ENCODE measurements around the gene HNF4A. TPM values are rescaled to one million over a fixed set of nuclear protein-coding genes. Genes with fewer than 3 reads are reported as not detected.
"Not testable (repeated sequence)": the region's sequence is repeated elsewhere in the genome, so short reads cannot be mapped to it uniquely, and the experiment has no call there.

HNF4A gene
- total RNA-seq, 2 experiments from 2014 or later, result not detected

- ChIA-PET CTCF (no interaction called here), POLR2A (interaction anchor here (0.6 kb wide), 1 partner anchor 11 kb away, joined by 4 read pairs; the partner anchor contains the start of gene TTPAL)
- no peaks in the 10 kb centered on the region for H3K36me3 Mint-ChIP-seq (ENCODE audit: low read depth)
- H3K27ac Mint-ChIP-seq, result no peak overlapping the region
- H3K27me3 Mint-ChIP-seq (ENCODE audit: low read depth), result no peaks in the 10 kb centered on the region
- no peaks in the 10 kb centered on the region for H3K4me1 Mint-ChIP-seq (ENCODE audit: low read depth)
- DNase-seq, result no peak
- ATAC-seq, result no peak
- H3K4me3 Mint-ChIP-seq, result no peak overlapping the region
- H3K9me3 Mint-ChIP-seq (ENCODE audit: insufficient read depth), result no peaks in the 10 kb centered on the region
These were observed 109.6 kb downstream of the HNF4A start for GRCh38 chr20:44465001-44465560.

- Mint-ChIP-seq H3K27me3 (ENCODE audit: low read depth) (no peaks in the 10 kb centered on the region), H3K4me3 (no peak overlapping the region), H3K27ac (no peak overlapping the region), H3K36me3 (ENCODE audit: low read depth) (no peaks in the 10 kb centered on the region), H3K4me1 (ENCODE audit: low read depth) (no peaks in the 10 kb centered on the region), H3K9me3 (ENCODE audit: insufficient read depth) (no peaks in the 10 kb centered on the region)
- ChIA-PET CTCF (no interaction called here), POLR2A (no interaction called here)
- DNase-seq (no peak), ATAC-seq (no peak)
These were observed 111.9 kb downstream of the HNF4A start for GRCh38 chr20:44467289-44467883.

DNA sequence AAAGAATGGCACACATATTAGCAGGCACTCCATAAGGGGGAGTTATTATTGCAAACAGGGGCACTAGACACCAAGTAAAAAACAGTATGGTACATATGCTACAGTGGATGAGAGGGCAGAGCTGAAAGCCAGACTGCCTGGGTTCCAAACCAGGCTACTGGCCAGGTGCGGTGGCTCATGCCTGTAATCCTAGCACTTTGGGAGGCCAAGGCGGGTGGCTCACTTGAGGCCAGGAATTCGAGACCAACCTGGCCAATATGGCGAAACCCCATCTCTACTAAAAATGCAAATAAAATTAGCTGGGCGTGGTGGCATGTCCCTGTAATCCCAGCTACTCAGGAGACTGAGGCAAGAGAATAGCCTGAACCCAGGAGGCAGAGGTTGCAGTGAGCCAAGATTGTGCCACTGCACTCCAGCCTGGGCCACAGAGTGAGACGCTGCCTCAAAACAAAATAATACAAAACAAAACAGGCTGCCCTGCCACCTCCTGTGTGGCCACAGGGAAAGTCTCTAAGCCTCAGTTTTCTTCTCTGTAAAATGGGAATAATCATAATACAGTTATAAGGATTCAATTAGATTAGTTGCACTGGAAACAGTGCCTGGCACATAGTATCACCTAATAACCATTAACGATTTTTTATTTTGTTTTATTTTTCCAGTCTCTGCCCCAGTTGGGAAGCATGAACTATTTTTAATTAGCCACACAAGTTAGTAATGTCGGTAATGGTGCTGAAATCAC lies 112.7 kb downstream of the HNF4A start:
- Mint-ChIP-seq H3K4me3 (no peak overlapping the region), H3K27ac (no peak overlapping the region), H3K9me3 (ENCODE audit: insufficient read depth) (no peaks in the 10 kb centered on the region), H3K4me1 (ENCODE audit: low read depth) (no peaks in the 10 kb centered on the region), H3K36me3 (ENCODE audit: low read depth) (no peaks in the 10 kb centered on the region), H3K27me3 (ENCODE audit: low read depth) (peaks cover 2% of the 10 kb centered on the region)
- DNase-seq (no peak), ATAC-seq (no peak)
- CTCF ChIA-PET, result interaction anchor here (0.7 kb wide), 1 partner anchor 252 kb away, joined by 3 read pairs; no protein-coding TSS in a partner anchor
- POLR2A ChIA-PET, result no interaction called here

GRCh38 chr20:44470327-44470726 lies 114.8 kb downstream of the HNF4A start:
- no peaks in the 10 kb centered on the region for H3K9me3 Mint-ChIP-seq (ENCODE audit: insufficient read depth)
- no peaks in the 10 kb centered on the region for H3K36me3 Mint-ChIP-seq (ENCODE audit: low read depth)
- no peak overlapping the region for H3K4me3 Mint-ChIP-seq
- no peak overlapping the region for H3K27ac Mint-ChIP-seq
- ATAC-seq, result no peak
- DNase-seq, result no peak
- H3K4me1 Mint-ChIP-seq (ENCODE audit: low read depth), result peaks cover 7% of the 10 kb centered on the region
- H3K27me3 Mint-ChIP-seq (ENCODE audit: low read depth), result peaks cover 2% of the 10 kb centered on the region
- ChIA-PET POLR2A (no interaction called here), CTCF (interaction anchor here (2.4 kb wide), 1 partner anchor 140 kb away, joined by 9 read pairs; no protein-coding TSS in a partner anchor)

DNA sequence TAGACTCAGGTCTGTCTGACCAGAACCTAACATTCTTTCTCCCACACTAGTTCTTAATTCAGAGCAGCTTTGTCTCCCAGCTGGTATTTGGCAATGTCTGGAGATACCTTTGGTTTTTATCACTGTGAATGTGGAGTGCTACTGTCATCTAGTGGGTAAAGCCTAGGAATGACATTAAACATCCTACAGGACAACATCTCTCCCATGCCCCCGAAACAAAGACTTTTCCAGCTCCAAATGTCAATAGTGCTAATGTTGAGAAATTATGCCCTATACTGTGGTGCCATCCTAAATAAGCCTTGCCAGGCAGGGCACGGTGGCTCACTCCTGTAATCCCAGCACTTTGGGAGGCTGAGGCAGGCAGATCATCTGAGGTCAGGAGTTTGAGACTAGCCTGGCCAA lies 116.0 kb downstream of the HNF4A start:
- peaks cover 2% of the 10 kb centered on the region for H3K27me3 Mint-ChIP-seq (ENCODE audit: low read depth)
- H3K9me3 Mint-ChIP-seq (ENCODE audit: insufficient read depth), result no peaks in the 10 kb centered on the region
- no peak overlapping the region for H3K27ac Mint-ChIP-seq
- H3K4me1 Mint-ChIP-seq (ENCODE audit: low read depth), result peaks cover 11% of the 10 kb centered on the region
- ATAC-seq, result no peak
- ChIA-PET CTCF (interaction anchor here (0.9 to 2.4 kb wide), 3 partner anchors 10 to 255 kb away, joined by 3 to 9 read pairs (median 5); no protein-coding TSS in a partner anchor), POLR2A (interaction anchor here (0.7 kb wide), 1 partner anchor 165 kb away, joined by 3 read pairs; no protein-coding TSS in a partner anchor)
- H3K36me3 Mint-ChIP-seq (ENCODE audit: low read depth), result peaks cover 2% of the 10 kb centered on the region
- no peak for DNase-seq
- H3K4me3 Mint-ChIP-seq, result no peak overlapping the region

GRCh38 chr20:44472283-44472682 lies 116.8 kb downstream of the HNF4A start:
- H3K27ac Mint-ChIP-seq; H3K9me3 Mint-ChIP-seq (ENCODE audit: insufficient read depth); DNase-seq; H3K27me3 Mint-ChIP-seq (ENCODE audit: low read depth); ATAC-seq; H3K36me3 Mint-ChIP-seq (ENCODE audit: low read depth); POLR2A ChIA-PET; H3K4me3 Mint-ChIP-seq: not testable (repeated sequence)
- peaks cover 19% of the 10 kb centered on the region for H3K4me1 Mint-ChIP-seq (ENCODE audit: low read depth)
- CTCF ChIA-PET, result interaction anchor here (1.4 to 2.4 kb wide), 2 partner anchors 11 to 138 kb away, joined by 3 to 9 read pairs; no protein-coding TSS in a partner anchor

DNA sequence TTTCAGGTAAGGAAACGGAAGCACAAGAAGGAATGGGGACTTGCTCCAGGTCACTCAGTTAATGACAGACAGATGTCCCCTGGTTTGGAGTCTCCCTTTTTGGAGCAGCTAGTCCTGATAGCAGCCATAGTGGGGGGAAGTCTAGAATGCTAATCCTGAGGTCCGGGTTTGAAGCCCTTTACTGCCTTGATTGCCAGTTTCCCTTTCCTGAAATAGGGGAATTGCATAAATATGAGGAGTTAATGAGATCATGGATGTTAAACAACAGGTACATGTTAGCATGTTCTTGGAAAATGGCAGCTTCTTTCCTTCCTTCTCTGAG lies 119.8 kb downstream of the HNF4A start:
- ChIA-PET CTCF (interaction anchor here (0.8 to 1.9 kb wide), 8 partner anchors 10 to 257 kb away, joined by 3 to 14 read pairs (median 5); no protein-coding TSS in a partner anchor), POLR2A (interaction anchor here (0.7 to 1.3 kb wide), 5 partner anchors 10 to 135 kb away, joined by 3 to 4 read pairs (median 4); no protein-coding TSS in a partner anchor)
- DNase-seq (no peak), ATAC-seq (no peak)
- Mint-ChIP-seq H3K36me3 (ENCODE audit: low read depth) (peaks cover 2% of the 10 kb centered on the region), H3K9me3 (ENCODE audit: insufficient read depth) (no peaks in the 10 kb centered on the region), H3K27me3 (ENCODE audit: low read depth) (peaks cover 2% of the 10 kb centered on the region), H3K27ac (peak overlapping the region; percentile 99), H3K4me3 (peak overlapping the region; percentile 94), H3K4me1 (ENCODE audit: low read depth) (peaks cover 20% of the 10 kb centered on the region)

DNA sequence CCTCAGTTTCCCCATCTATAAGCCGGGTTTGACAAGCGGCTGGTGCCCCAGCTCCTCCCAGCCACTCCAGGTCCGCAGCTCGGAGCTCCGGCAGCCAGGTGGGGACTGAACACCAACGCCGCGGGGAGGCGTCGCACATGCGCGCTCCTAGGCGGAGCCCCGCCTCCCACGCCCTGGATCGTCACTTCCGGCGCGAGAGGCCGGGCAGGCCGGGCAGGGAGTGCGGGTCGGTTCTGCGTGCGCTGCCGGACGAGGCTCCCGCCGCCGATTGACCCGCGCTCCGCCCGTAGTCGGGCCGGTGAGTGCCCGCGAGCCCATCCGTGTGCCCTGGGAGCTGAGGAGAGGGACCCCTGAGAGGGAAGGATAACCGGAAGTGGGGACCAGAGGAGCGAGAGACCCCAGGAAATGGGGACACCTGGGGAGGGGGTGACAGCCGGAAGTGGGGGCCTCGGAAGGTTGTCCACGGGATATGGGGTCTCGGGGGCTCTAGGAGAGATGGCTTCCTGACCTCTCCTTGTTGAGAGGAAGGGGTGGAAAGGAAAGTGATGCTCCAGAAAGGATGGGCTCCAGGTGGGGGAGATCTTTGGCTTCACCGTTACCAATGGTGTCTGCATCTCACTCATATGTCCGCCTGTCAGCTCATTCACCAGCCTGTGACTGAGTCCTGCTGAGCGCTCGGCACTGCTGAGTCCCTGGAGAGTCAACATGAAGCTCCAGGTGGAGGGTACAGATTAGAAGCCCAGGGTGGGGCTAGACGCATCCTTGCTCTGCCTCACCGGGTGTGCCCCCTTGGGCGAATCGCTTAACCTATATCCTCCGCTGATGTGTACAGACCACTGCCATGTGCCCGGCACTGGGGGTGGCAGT lies 120.4 kb downstream of the HNF4A start, which contains the start of gene TTPAL:
TSS of gene TTPAL (plus strand) at position 181 of the 867 bp plus-strand sequence. CDS start 4,126 bp downstream, outside the sequence.
- peaks cover 5% of the 10 kb centered on the region for H3K36me3 Mint-ChIP-seq (ENCODE audit: low read depth)

GRCh38 chr20:44477151-44477550 lies 121.7 kb downstream of the HNF4A start:
- DNase-seq (no peak), ATAC-seq (no peak)
- Mint-ChIP-seq H3K9me3 (ENCODE audit: insufficient read depth) (no peaks in the 10 kb centered on the region), H3K27me3 (ENCODE audit: low read depth) (peaks cover 2% of the 10 kb centered on the region), H3K36me3 (ENCODE audit: low read depth) (peaks cover 15% of the 10 kb centered on the region), H3K27ac (peak overlapping the region; percentile 53), H3K4me3 (peak overlapping the region; percentile 94), H3K4me1 (ENCODE audit: low read depth) (peaks cover 20% of the 10 kb centered on the region)
- ChIA-PET CTCF (interaction anchor here (0.7 to 1.0 kb wide), 2 partner anchors 133 to 206 kb away, joined by 3 read pairs; no protein-coding TSS in a partner anchor), POLR2A (no interaction called here)

More for the DNA sequence above, 120.4 kb downstream of the HNF4A start, which contains the start of gene TTPAL:
- peaks cover 20% of the 10 kb centered on the region for H3K4me1 Mint-ChIP-seq (ENCODE audit: low read depth)
- ATAC-seq (peak; percentile 100), DNase-seq (peak; percentile 91)
- POLR2A ChIA-PET, result interaction anchor here (0.7 to 1.3 kb wide), 9 partner anchors 11 to 135 kb away, joined by 3 to 4 read pairs (median 3); no protein-coding TSS in a partner anchor
- peaks cover 2% of the 10 kb centered on the region for H3K27me3 Mint-ChIP-seq (ENCODE audit: low read depth)
- H3K27ac Mint-ChIP-seq, result peak within 1 kb of the TSS; percentile 99
- CTCF ChIA-PET, result interaction anchor here (0.8 to 1.9 kb wide), 10 partner anchors 9 to 258 kb away, joined by 3 to 14 read pairs (median 4); no protein-coding TSS in a partner anchor
- H3K9me3 Mint-ChIP-seq (ENCODE audit: insufficient read depth), result no peaks in the 10 kb centered on the region
- H3K4me3 Mint-ChIP-seq, result peak within 1 kb of the TSS; percentile 94

- Mint-ChIP-seq H3K36me3 (ENCODE audit: low read depth) (peaks cover 16% of the 10 kb centered on the region), H3K4me1 (ENCODE audit: low read depth) (peaks cover 20% of the 10 kb centered on the region), H3K27me3 (ENCODE audit: low read depth) (no peaks in the 10 kb centered on the region), H3K27ac (no peak overlapping the region), H3K9me3 (ENCODE audit: insufficient read depth) (no peaks in the 10 kb centered on the region), H3K4me3 (no peak overlapping the region)
- no peak for ATAC-seq
- no peak for DNase-seq
- ChIA-PET CTCF (no interaction called here), POLR2A (no interaction called here)
These were observed 122.7 kb downstream of the HNF4A start for GRCh38 chr20:44478206-44478605.

DNA sequence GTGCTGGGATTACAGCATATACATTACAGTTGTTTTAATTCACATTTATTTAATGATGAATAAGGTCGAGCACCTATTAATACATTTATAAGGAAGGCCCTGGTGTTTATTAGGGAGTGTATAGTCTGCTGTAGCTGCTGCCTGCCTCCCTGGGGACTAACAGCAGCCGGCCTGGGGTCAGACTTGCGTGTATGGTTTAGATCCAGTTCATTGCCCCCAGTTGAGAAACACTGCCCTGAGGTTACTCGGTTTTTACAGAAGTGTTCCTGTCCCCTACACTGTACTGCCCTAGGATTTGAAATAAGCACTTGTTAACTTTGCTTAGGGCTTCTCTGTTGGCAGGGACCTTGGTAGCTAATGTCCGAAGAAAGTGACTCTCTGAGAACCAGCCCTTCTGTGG lies 124.1 kb downstream of the HNF4A start:
- no peak for DNase-seq
- Mint-ChIP-seq H3K9me3 (ENCODE audit: insufficient read depth) (no peaks in the 10 kb centered on the region), H3K27me3 (ENCODE audit: low read depth) (no peaks in the 10 kb centered on the region), H3K27ac (no peak overlapping the region), H3K4me1 (ENCODE audit: low read depth) (peaks cover 20% of the 10 kb centered on the region), H3K4me3 (no peak overlapping the region), H3K36me3 (ENCODE audit: low read depth) (peaks cover 29% of the 10 kb centered on the region)
- ATAC-seq, result no peak
- POLR2A ChIA-PET, result no interaction called here
- CTCF ChIA-PET, result interaction anchor here (1.1 to 1.5 kb wide), 2 partner anchors 129 to 261 kb away, joined by 3 read pairs; no protein-coding TSS in a partner anchor
